ENCODE measurements around the gene IGFALS.

DNA sequence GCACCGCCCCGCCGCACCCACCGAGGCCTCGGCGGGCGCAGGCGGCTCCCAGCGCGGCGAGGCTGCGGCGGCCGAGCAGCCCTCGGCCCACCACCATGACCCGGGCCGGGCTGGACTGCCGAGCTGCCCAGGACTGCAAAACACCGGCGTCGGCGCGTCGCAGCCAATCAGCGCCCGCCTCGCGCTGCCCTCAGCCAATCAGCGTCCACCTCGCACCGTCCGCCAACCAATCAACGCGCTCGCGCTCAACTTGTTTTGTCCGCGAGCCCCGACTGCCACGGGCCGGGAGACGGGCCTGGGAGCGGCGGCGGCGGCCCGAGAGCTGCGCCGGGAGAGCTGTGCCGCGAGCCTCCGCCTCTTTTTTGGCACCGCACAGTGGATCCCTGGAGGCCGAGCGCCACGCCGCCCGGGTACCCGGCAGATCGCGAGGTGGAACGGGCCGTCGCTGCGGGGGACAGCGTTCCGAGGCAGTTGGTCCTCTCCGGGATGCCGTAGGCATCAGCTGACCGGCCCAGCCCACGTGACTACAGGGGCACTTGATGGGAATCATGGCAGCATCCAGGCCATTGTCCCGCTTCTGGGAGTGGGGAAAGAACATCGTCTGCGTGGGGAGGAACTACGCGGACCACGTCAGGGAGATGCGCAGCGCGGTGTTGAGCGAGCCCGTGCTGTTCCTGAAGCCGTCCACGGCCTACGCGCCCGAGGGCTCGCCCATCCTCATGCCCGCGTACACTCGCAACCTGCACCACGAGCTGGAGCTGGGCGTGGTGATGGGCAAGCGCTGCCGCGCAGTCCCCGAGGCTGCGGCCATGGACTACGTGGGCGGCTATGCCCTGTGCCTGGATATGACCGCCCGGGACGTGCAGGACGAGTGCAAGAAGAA lies 33.4 kb upstream of the IGFALS start, which contains the start of the genes FAHD1 and HAGH:
- TF ChIP-seq, protein P1, sequence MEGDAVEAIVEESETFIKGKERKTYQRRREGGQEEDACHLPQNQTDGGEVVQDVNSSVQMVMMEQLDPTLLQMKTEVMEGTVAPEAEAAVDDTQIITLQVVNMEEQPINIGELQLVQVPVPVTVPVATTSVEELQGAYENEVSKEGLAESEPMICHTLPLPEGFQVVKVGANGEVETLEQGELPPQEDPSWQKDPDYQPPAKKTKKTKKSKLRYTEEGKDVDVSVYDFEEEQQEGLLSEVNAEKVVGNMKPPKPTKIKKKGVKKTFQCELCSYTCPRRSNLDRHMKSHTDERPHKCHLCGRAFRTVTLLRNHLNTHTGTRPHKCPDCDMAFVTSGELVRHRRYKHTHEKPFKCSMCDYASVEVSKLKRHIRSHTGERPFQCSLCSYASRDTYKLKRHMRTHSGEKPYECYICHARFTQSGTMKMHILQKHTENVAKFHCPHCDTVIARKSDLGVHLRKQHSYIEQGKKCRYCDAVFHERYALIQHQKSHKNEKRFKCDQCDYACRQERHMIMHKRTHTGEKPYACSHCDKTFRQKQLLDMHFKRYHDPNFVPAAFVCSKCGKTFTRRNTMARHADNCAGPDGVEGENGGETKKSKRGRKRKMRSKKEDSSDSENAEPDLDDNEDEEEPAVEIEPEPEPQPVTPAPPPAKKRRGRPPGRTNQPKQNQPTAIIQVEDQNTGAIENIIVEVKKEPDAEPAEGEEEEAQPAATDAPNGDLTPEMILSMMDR (IDR thresholded peaks at IDR 0.05) = peak in 1 of 6 experiments; percentile 37
- peak; percentile 89 to 95 for TF ChIP-seq POLR2AphosphoS5 (IDR thresholded peaks at IDR 0.05)
- no peak for TF ChIP-seq EP300 (IDR thresholded peaks at IDR 0.05)
- TF ChIP-seq POLR2A (IDR thresholded peaks at IDR 0.05) = peak in 2 of 4 donors; percentile 38 to 71
